IPS-20b (cell line): ENCODE results near the gene ACTN3.
A peak's percentile ranks its signal among the peaks of the same experiment; 100 is the strongest.
"Not testable (repeated sequence)": the region's sequence is repeated elsewhere in the genome, so short reads cannot be mapped to it uniquely, and the experiment has no call there.

ENCODE experiments used
- H3K27ac ChIP-seq: one replicate; pipeline ENCODE4 v1.5.1; 2013; ENCODE audit warnings: low read length
- H3K27me3 ChIP-seq: 2 replicates; pipeline ENCODE4 v1.6.1; 2013; ENCODE audit warnings: mild to moderate bottlenecking, low read length, inconsistent platforms; ENCODE audit not compliant: insufficient read depth
- H3K36me3 ChIP-seq: 2 replicates; pipeline ENCODE4 v1.6.1; 2013; ENCODE audit warnings: low read depth, mild to moderate bottlenecking, inconsistent platforms, low read length, moderate library complexity; ENCODE audit not compliant: insufficient read depth
- H3K4me1 ChIP-seq: 2 replicates; pipeline ENCODE4 v1.6.1; 2013; ENCODE audit warnings: mild to moderate bottlenecking, control low read depth, inconsistent platforms, low read length, moderate library complexity; ENCODE audit not compliant: insufficient read depth
- H3K4me3 ChIP-seq: 2 replicates; pipeline ENCODE4 v1.5.1; 2013; ENCODE audit warnings: mild to moderate bottlenecking, low read length, inconsistent platforms
- H3K9ac ChIP-seq: 2 replicates; pipeline ENCODE4 v1.6.1; 2013; ENCODE audit warnings: low read depth, mild to moderate bottlenecking, inconsistent platforms, low read length, moderate library complexity
- H3K9me3 ChIP-seq: 2 replicates; pipeline ENCODE4 v1.6.1; 2013; ENCODE audit warnings: mild to moderate bottlenecking, low read depth, low read length, inconsistent platforms; ENCODE audit not compliant: insufficient read depth

ACTN3 gene

DNA sequence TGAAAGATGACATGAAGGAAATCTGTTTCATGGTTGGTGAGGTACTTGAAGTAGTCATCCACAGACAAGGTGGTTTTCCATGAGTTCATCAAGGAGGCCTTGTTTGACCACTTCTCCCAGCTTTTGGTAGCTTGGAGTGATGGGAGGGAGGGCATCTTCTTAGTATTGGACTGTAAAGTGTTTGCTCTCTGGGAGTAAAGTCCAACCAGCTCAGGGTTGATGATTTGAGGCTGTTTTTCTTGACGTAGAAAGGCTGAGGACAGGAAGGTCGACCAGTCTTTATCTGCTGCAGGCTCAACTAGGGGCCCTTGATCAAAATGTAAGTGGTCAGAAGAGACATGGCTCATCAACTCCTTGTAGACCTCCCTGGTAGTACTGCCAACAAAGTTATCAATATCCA lies 44.5 kb downstream of the ACTN3 start:
- Histone ChIP-seq H3K27ac (no peak overlapping the region), H3K27me3 (peaks cover 13% of the 10 kb centered on the region; the same call in 1 of the 2 replicates), H3K9ac (no peak overlapping the region), H3K4me3 (no peak overlapping the region), H3K36me3 (no peaks in the 10 kb centered on the region), H3K9me3 (peaks cover 21% of the 10 kb centered on the region; the same call in 1 of the 2 replicates), H3K4me1 (no peaks in the 10 kb centered on the region)

DNA sequence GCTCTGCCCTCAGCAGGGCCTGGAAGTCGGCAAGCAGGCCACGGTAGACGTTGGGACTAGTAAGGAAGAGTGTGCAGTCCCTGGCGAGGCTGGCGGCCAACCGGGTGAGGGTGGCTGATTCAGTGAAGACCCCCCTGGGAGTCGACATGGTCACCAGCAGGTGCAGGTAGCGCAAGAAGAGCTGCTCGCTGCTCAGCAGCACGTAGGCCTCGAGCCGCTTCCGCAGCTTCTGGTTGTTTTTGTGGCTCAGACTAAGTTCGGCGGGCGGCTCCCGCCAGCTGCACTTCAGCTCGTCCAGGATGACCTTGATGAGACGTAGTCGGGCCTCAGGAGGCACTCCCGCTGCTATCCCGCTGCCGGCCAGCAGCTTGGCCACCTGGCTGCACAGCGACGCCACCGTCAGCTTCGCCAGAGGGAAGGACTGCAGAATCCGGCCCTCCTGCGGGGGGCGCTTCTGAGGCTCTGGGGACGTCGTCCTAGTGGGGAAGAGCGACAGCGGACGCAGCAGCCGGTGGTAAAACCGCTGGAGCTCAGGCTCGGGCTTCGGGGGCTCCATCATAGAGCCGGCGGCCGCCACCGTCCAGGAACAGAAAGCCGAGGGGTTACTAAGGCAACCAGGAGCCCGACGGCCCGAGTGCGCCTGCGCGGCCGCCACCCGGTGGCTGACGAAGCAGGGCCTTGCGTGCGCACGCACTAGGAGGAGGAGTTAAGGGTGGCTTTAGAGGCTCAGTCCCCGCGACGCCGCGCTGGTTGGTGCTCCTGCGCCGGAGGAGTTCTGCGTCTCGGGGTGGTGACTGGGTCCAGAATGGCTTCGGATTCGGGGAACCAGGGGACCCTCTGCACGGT lies 46.0 kb downstream of the ACTN3 start, which contains the start of the genes CCDC87 and CCS:
TSS of gene CCDC87 (minus strand) at position 607 of the 846 bp plus-strand sequence. CDS start at position 559, 48 bp downstream.
TSS of gene CCS (plus strand) at position 729 of the 846 bp plus-strand sequence. CDS start at position 806, 77 bp downstream.
- no peak within 1 kb of the TSS for H3K27ac ChIP-seq
- peaks cover 13% of the 10 kb centered on the region; the same call in 1 of the 2 replicates for H3K27me3 ChIP-seq
- peaks cover 21% of the 10 kb centered on the region; the same call in 1 of the 2 replicates for H3K9me3 ChIP-seq
- peak within 1 kb of the TSS; percentile 83; the same call in 1 of the 2 replicates for H3K9ac ChIP-seq
- no peaks in the 10 kb centered on the region for H3K4me1 ChIP-seq
- H3K36me3 ChIP-seq, result 0 out of 2 replicates have a peak, but pooled peaks cover 3% of the 10 kb centered on the region
- H3K4me3 ChIP-seq, result peak within 1 kb of the TSS; percentile 85

DNA sequence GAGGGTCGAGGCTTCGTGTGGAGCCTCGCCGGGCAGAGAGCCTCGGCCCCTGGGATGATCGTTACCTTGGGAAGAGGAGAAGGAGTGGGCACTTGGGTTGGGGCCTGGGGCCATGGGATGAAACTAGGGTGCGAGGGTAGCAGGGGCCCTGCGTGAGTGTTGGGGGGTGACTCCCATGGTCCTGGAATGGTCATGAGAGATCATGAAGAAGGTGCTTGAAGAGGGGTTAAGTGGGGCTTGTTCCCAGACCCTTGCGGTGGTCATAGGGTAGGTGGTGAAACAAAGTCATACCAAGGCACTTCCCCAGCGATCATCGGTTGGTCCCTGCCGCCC lies 46.6 kb downstream of the ACTN3 start:
- no peaks in the 10 kb centered on the region for H3K4me1 ChIP-seq
- H3K36me3 ChIP-seq, result 0 out of 2 replicates have a peak, but pooled peaks cover 3% of the 10 kb centered on the region
- H3K9me3 ChIP-seq, result peaks cover 21% of the 10 kb centered on the region; the same call in 1 of the 2 replicates
- peak overlapping the region; percentile 83; the same call in 1 of the 2 replicates for H3K9ac ChIP-seq
- H3K27ac ChIP-seq, result no peak overlapping the region
- H3K27me3 ChIP-seq, result peaks cover 13% of the 10 kb centered on the region; the same call in 1 of the 2 replicates
- H3K4me3 ChIP-seq, result peak overlapping the region; percentile 85

DNA sequence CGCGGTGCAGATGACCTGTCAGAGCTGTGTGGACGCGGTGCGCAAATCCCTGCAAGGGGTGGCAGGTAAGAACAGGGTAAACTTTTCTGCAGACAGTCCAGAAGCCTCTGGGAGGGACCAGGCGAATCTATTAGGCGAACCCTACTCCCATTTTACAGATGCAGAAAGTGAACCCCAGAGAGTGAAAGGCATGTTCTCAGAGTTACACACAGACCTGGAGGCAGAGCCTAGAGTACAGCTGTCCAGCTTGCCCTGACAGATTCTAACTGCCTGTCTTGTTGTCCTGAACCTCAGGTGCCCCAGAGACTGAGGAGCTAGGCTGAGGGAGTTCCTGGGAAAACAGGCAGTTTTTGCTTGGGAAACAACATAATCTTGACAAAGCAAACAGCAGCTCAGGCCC lies 46.9 kb downstream of the ACTN3 start:
- H3K27ac ChIP-seq, result no peak overlapping the region

DNA sequence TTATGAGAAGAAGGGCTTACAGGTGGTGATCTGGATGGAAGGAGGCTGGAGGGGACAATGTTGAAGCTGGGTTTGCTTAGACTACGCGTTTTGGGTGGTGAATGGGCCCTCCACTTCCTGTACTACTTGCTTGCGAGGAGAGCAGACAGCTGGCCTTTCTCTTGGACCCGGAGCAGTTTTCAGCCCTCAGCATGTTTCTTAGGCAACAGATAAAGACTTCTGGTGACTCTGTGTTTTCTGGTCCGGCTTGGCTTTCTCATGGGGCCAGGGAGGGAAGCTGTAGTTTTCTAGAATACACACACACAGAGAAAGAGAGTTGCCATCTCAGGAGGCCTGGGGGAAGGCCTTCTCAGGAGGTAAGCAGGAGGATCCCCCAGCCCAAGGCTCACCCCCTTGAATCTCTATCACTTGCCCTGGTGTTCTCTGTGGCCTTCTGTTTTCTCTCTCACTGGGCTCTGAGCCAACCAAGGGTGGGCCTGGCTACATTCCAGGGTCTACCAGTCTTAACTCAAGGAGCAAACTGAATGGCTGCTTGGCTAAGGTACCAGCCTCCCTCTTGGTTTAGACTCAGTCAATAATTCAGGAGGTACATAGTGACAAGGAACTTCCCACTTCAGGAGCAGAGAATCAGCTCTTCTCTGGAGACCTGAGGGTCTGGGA lies 48.7 kb downstream of the ACTN3 start:
- Histone ChIP-seq H3K4me1 (no peaks in the 10 kb centered on the region), H3K27me3 (peaks cover 13% of the 10 kb centered on the region; the same call in 1 of the 2 replicates), H3K27ac (no peak overlapping the region), H3K9me3 (peaks cover 15% of the 10 kb centered on the region; the same call in 1 of the 2 replicates), H3K4me3 (no peak overlapping the region), H3K9ac (no peak overlapping the region), H3K36me3 (peaks cover 18% of the 10 kb centered on the region; the same call in 1 of the 2 replicates)

More for the DNA sequence above, 46.9 kb downstream of the ACTN3 start:
- Histone ChIP-seq H3K4me3 (peak overlapping the region; percentile 85), H3K36me3 (0 out of 2 replicates have a peak, but pooled peaks cover 3% of the 10 kb centered on the region), H3K9ac (peak overlapping the region; percentile 83; the same call in 1 of the 2 replicates), H3K27me3 (peaks cover 13% of the 10 kb centered on the region; the same call in 1 of the 2 replicates), H3K9me3 (peaks cover 21% of the 10 kb centered on the region; the same call in 1 of the 2 replicates), H3K4me1 (no peaks in the 10 kb centered on the region)

DNA sequence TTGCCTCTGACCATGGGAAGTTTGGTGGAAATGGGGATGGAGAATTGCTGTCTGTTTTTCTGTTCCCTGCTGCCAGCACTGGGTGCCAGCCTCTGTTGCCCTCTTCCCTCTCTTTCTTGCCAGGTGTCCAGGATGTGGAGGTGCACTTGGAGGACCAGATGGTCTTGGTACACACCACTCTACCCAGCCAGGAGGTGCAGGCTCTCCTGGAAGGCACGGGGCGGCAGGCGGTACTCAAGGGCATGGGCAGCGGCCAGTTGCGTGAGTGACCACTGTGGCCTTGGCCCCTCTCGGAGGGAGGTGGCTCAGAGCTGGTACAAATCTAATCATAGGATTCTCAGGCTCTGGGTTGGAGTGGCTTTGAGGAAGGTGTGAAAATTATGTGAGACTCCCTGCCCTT lies 52.3 kb downstream of the ACTN3 start:
- H3K9me3 ChIP-seq, result no peaks in the 10 kb centered on the region
- no peaks in the 10 kb centered on the region for H3K27me3 ChIP-seq
- H3K9ac ChIP-seq, result no peak overlapping the region
- no peaks in the 10 kb centered on the region for H3K4me1 ChIP-seq
- H3K4me3 ChIP-seq, result no peak overlapping the region
- no peak overlapping the region for H3K27ac ChIP-seq
- peaks cover 31% of the 10 kb centered on the region for H3K36me3 ChIP-seq

DNA sequence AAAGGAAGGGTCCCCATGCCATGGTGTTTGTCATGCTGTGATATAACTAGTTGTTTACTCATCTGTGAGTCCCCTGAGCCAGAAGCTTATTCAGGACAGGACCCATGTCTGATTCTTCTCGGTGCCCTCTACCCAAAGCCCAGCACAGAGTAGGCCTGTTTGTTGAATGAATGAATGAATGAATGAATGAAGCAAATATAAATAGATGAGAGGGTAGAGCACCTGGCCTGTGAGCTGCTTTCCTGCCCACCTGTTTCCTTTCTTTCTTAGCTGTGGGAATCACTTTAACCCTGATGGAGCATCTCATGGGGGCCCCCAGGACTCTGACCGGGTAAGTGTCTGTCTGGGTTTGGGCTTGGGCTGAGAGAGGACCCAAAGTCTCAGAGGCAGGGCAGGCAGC lies 53.5 kb downstream of the ACTN3 start:
- Histone ChIP-seq H3K9ac (no peak overlapping the region), H3K9me3 (no peaks in the 10 kb centered on the region), H3K4me3 (no peak overlapping the region), H3K27ac (no peak overlapping the region), H3K27me3 (no peaks in the 10 kb centered on the region), H3K36me3 (peaks cover 41% of the 10 kb centered on the region), H3K4me1 (no peaks in the 10 kb centered on the region)

DNA sequence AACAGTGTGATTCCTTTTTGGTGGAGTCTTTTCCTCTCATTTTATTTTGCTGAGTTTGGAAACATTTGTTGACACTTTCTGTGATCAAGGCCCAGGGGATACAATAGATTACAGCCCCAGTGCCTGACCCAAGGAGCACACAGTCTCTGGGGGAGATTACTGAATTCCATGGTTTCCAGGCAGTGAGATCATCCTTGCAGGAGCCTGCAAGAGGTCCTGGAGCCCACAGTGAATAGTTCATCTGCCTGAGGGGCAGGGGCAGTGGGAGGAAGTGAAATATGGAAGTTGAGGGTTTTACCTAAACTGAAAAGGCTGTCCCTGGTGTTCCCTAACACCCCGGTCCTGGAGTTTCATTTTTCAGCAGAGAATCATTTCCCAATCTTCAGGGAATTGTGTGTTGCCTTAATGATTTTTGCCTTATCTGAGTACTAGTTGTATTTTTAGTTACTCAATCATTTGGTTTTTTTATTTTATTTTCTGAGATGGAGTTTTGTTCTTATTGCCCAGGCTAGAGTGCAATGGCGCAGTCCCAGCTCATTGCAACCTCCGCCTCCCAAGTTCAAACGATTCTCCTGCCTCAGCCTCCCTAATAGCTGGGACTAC lies 54.0 kb downstream of the ACTN3 start:
- Histone ChIP-seq H3K4me1 (no peaks in the 10 kb centered on the region), H3K27ac (no peak overlapping the region), H3K27me3 (no peaks in the 10 kb centered on the region), H3K9me3 (no peaks in the 10 kb centered on the region), H3K4me3 (no peak overlapping the region), H3K36me3 (peaks cover 46% of the 10 kb centered on the region), H3K9ac (no peak overlapping the region)

DNA sequence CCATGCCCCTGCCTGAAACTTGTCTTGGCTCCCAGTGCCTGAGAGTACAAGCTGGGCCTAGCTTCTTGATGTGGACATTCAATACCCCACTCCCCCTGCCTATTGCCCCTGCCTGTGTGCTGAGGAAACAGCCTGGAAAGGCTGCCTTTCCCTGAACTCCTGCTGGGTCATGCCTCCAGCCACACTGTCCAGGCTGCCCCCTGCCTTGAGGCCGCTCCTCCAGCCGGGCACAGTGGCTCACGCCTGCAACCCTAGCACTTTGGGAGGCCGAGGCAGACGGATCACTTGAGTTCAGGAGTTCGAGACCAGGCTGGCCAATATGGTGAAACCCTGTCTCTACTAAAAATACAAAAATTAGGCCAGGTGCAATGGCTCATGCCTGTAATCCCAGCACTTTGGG lies 56.4 kb downstream of the ACTN3 start:
- Histone ChIP-seq H3K4me1 (no peaks in the 10 kb centered on the region), H3K27me3 (no peaks in the 10 kb centered on the region), H3K36me3 (peaks cover 45% of the 10 kb centered on the region), H3K27ac (no peak overlapping the region), H3K9me3 (no peaks in the 10 kb centered on the region), H3K4me3 (no peak overlapping the region), H3K9ac (no peak overlapping the region)

DNA sequence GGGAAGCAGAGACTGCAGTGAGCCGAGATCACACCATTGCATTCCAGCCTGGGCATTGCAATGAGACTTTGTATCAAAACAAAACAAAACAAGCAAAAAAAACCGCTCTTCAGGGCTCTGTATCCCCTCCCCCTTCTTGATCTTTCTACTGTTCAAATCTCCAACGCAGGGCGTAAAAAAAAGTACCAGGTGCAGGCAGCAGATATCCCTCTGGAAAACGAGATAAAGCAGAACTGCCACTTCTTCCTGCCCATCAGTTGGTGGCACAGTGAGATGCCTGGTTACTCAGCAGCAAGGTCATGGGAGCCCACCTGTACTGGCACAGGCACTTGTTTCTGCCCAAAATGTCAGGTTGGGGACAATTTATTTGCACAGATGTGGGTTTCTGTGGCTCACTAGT lies 57.5 kb downstream of the ACTN3 start:
- H3K27me3 ChIP-seq, result no peaks in the 10 kb centered on the region
- no peak overlapping the region for H3K4me3 ChIP-seq
- H3K9me3 ChIP-seq, result no peaks in the 10 kb centered on the region
- no peaks in the 10 kb centered on the region for H3K4me1 ChIP-seq
- H3K36me3 ChIP-seq, result peaks cover 40% of the 10 kb centered on the region
- no peak overlapping the region for H3K27ac ChIP-seq
- no peak overlapping the region for H3K9ac ChIP-seq

DNA sequence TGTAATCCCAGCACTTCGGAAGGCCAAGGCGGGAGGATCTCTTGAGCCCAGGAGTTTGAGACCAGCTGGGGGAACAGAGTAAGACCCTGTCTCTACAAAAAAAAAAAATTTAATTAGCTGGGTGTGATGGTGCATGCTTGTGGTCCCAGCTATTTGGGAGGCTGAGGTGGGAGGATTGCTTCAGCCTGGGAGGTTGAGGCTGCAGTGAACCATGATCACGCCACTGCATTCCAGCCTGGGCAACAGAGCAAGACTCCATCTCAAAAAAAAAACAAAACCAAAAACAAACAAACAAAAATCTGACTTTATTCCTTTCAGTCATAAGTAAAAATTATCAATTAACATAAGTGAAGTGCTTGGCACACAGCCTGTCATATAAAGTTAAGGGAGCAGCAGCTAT lies 59.9 kb downstream of the ACTN3 start:
- not testable (repeated sequence) for H3K9me3 ChIP-seq, H3K27me3 ChIP-seq, H3K27ac ChIP-seq, H3K4me3 ChIP-seq, H3K9ac ChIP-seq, H3K4me1 ChIP-seq
- peaks cover 24% of the 10 kb centered on the region for H3K36me3 ChIP-seq
